Measurements from ENCODE around the gene IL10RA. TPM values are rescaled to one million over a fixed set of nuclear protein-coding genes. Genes with fewer than 3 reads are reported as not detected.
A peak's percentile ranks its signal among the peaks of the same experiment; 100 is the strongest.

IL10RA gene
- total and polyA plus RNA-seq, 12 donors: 2.0 to 29.9 (median 3.8) TPM

- Histone ChIP-seq H3K9me3 (no peaks in the 10 kb centered on the region), H3K4me3 (peak overlapping the region in 3 of 10 donors; percentile 0 to 84 (median 9)), H3K36me3 (peaks cover 0 to 96% (median 0%) of the 10 kb centered on the region in 9 donors), H3K4me1 (peaks cover 0 to 65% (median 0%) of the 10 kb centered on the region in 9 donors), H3K27ac (peak overlapping the region in 1 of 10 donors; percentile 55), H3K27me3 (peaks cover 0 to 23% (median 8%) of the 10 kb centered on the region in 7 donors)
- DNase-seq (no peak), ATAC-seq (no peak)
- intact Hi-C loops (cut with DNase I): no loop called here
- WGBS, 2 donors: 79 to 96% methylated on average over 4 of the region's 4 CpGs
- TF ChIP-seq, protein P1, sequence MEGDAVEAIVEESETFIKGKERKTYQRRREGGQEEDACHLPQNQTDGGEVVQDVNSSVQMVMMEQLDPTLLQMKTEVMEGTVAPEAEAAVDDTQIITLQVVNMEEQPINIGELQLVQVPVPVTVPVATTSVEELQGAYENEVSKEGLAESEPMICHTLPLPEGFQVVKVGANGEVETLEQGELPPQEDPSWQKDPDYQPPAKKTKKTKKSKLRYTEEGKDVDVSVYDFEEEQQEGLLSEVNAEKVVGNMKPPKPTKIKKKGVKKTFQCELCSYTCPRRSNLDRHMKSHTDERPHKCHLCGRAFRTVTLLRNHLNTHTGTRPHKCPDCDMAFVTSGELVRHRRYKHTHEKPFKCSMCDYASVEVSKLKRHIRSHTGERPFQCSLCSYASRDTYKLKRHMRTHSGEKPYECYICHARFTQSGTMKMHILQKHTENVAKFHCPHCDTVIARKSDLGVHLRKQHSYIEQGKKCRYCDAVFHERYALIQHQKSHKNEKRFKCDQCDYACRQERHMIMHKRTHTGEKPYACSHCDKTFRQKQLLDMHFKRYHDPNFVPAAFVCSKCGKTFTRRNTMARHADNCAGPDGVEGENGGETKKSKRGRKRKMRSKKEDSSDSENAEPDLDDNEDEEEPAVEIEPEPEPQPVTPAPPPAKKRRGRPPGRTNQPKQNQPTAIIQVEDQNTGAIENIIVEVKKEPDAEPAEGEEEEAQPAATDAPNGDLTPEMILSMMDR (IDR thresholded peaks at IDR 0.05): no peak
These were observed 5.9 kb downstream of the IL10RA start for GRCh38 chr11:117992136-117992535.

- H3K36me3 ChIP-seq: peaks cover 0 to 98% (median 0%) of the 10 kb centered on the region in 9 donors
- H3K9me3 ChIP-seq: no peaks in the 10 kb centered on the region
- 88 to 97% methylated on average over 2 of the region's 2 CpGs for WGBS, 2 donors
- intact Hi-C loops (cut with DNase I): no loop called here
- ATAC-seq (no peak), DNase-seq (no peak)
- H3K27ac ChIP-seq: peak overlapping the region in 1 of 10 donors; percentile 55
- H3K4me3 ChIP-seq: peak overlapping the region in 1 of 10 donors; percentile 84
- TF ChIP-seq, protein P1 (IDR thresholded peaks at IDR 0.05): no peak
- H3K4me1 ChIP-seq: peaks cover 0 to 70% (median 0%) of the 10 kb centered on the region in 9 donors
- H3K27me3 ChIP-seq: peaks cover 0 to 19% (median 6%) of the 10 kb centered on the region in 7 donors
These were observed 6.4 kb downstream of the IL10RA start for GRCh38 chr11:117992620-117993019.

DNA sequence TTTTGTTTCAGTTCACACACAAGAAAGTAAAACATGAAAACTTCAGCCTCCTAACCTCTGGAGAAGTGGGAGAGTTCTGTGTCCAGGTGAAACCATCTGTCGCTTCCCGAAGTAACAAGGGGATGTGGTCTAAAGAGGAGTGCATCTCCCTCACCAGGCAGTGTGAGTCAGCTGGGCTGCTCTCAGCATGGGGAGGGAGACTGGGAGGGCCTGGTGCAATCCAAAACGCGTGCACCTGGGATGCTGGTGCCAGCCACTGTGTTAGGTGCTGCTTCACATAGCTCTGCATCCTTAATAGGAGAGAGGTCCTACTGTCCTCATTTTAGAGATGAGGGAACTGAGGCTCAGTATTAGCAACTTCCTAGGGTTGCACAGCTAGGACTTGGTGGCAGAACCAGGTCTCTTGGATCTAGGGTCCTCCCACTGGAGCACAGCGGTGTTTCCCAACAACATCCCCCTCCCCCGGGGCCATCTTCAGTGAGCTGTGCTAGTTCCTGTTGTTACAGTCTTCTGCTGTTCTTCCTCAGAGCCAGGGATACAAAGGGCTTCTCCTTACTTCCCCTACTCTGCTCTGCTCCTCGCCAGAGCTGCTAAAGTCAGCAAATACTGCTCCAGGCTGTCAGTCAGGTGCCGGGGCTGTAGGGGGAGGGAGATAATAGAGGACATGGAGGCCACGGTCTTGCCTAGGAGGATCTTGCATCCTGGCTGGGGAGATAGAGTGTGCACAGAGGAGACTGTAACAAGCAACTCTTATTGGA is 8.0 kb downstream of the IL10RA start:
- DNase-seq: no peak
- intact Hi-C loops (cut with DNase I): no loop called here
- peak in 6 of 8 donors; percentile 45 to 70 (median 54) for ATAC-seq
- peak overlapping the region in 1 of 10 donors; percentile 55 for H3K27ac ChIP-seq
- H3K36me3 ChIP-seq: peaks cover 0 to 100% (median 0%) of the 10 kb centered on the region in 9 donors
- H3K27me3 ChIP-seq: peaks cover 0 to 4% (median 0%) of the 10 kb centered on the region in 7 donors
- TF ChIP-seq, protein P1 (IDR thresholded peaks at IDR 0.05): no peak
- H3K9me3 ChIP-seq: no peaks in the 10 kb centered on the region
- peaks cover 0 to 81% (median 0%) of the 10 kb centered on the region in 9 donors for H3K4me1 ChIP-seq
- 63 to 68% methylated on average over 9 of the region's 9 CpGs for WGBS, 2 donors
- H3K4me3 ChIP-seq: no peak overlapping the region

- WGBS, 2 donors: 95 to 96% methylated on average over 11 of the region's 11 CpGs
- intact Hi-C loops (cut with DNase I): no loop called here
- Histone ChIP-seq H3K4me3 (no peak overlapping the region), H3K4me1 (peaks cover 0 to 88% (median 0%) of the 10 kb centered on the region in 9 donors), H3K36me3 (peaks cover 0 to 100% (median 0%) of the 10 kb centered on the region in 9 donors), H3K27ac (peak overlapping the region in 1 of 10 donors; percentile 29), H3K27me3 (no peaks in the 10 kb centered on the region), H3K9me3 (no peaks in the 10 kb centered on the region)
- DNase-seq: no peak
- ATAC-seq: no peak
- TF ChIP-seq, protein P1 (IDR thresholded peaks at IDR 0.05): no peak
These were observed 9.3 kb downstream of the IL10RA start for GRCh38 chr11:117995472-117995871.

Data from heart right ventricle (tissue), 16 donors.